B cell (primary cell): ENCODE results near the gene CCDC28B. TPM values are rescaled to one million over a fixed set of nuclear protein-coding genes. Genes with fewer than 3 reads are reported as not detected.

Experiments used
- ATAC-seq: fragments of 200-7000 bp; cut with Tn5 transposase; one replicate; pipeline ENCODE4 v1.10.0; 2021; ENCODE audit warnings: low read depth, mild to moderate bottlenecking, moderate number of reproducible peaks, moderate library complexity
- CTCF ChIA-PET: fragments of 350-600 bp; sonication (Branson Sonifier 250); formaldehyde crosslinking; loops from one replicate; lab custom pipeline; 2021; ENCODE audit warnings: antibody characterized with exemption, inconsistent platforms; lab: Charles Lee
- POLR2A ChIA-PET: fragments of 350-600 bp; sonication (Branson Sonifier 250); formaldehyde crosslinking; loops from one replicate; lab custom pipeline; 2021; ENCODE audit warnings: antibody characterized with exemption; lab: Charles Lee
- DNase-seq: peaks from one replicate; pipeline ENCODE4 v3.0.0; 2013
- H2AFZ ChIP-seq: 2 replicates; pipeline ENCODE4 v1.6.1; 2012; ENCODE audit warnings: mild to moderate bottlenecking, low read depth, low read length; ENCODE audit not compliant: insufficient read depth, poor library complexity, severe bottlenecking
- H3K27ac ChIP-seq, 2 donors: 1 replicate in 1 of 2; 2 replicates in 1 of 2; pipeline ENCODE4 v1.5.1; 2012 to 2013; ENCODE audit warnings: low read length in 2 of 2, mild to moderate bottlenecking in 2 of 2, moderate library complexity in 1 of 2
- H3K27me3 ChIP-seq, 4 experiments: fragments of 200-600 bp in 1 of 4; sonication (generic) in 1 of 4; replicated peaks in 1 of 4; 1 replicate in 2 of 4; 2 replicates in 2 of 4; pipeline versions ENCODE4 v1.6.1 to v1.7.0; 2013 to 2016; ENCODE audit warnings: low read length in 3 of 4, mild to moderate bottlenecking in 2 of 4, mixed read lengths in 1 of 4, moderate library complexity in 1 of 4; ENCODE audit not compliant: insufficient read depth in 4 of 4, control insufficient read depth in 3 of 4; ENCODE audit errors: control extremely low read depth in 1 of 4
- H3K36me3 ChIP-seq, 2 experiments: replicated peaks in 1 of 2; 1 replicate in 1 of 2; 2 replicates in 1 of 2; pipeline versions ENCODE4 v1.6.1 to v1.7.1; 2013; ENCODE audit warnings: low read length in 1 of 2; ENCODE audit not compliant: insufficient read depth in 2 of 2, control insufficient read depth in 1 of 2; ENCODE audit errors: control extremely low read depth in 1 of 2, extremely low read depth in 1 of 2
- H3K4me1 ChIP-seq, 2 donors: fragments of 200-600 bp in 1 of 2; sonication (generic) in 1 of 2; 1 replicate in 1 of 2; 2 replicates in 1 of 2; pipeline versions ENCODE4 v1.5.1 to v1.6.1; 2013 to 2017; ENCODE audit warnings: low read length in 2 of 2; ENCODE audit not compliant: control insufficient read depth in 2 of 2, insufficient read depth in 2 of 2
- H3K4me2 ChIP-seq: replicated peaks from 2 replicates; pipeline ENCODE3; 2012; ENCODE audit warnings: mild to moderate bottlenecking, low read depth, low read length; ENCODE audit not compliant: poor library complexity, severe bottlenecking
- H3K4me3 ChIP-seq, 5 experiments: fragments of 200-600 bp in 1 of 5; sonication (generic) in 1 of 5; 1 replicate in 3 of 5; 2 replicates in 2 of 5; pipeline versions ENCODE4 v1.5.1 to v1.7.0; 2011 to 2016; ENCODE audit warnings: low read length in 4 of 5, mild to moderate bottlenecking in 4 of 5, low read depth in 2 of 5, control low read depth in 1 of 5, moderate library complexity in 1 of 5; ENCODE audit not compliant: insufficient read depth in 1 of 5; ENCODE audit errors: control extremely low read depth in 1 of 5, extremely low read depth in 1 of 5
- H3K79me2 ChIP-seq: fragments of 200-600 bp; sonication (generic); one replicate; pipeline ENCODE4 v1.6.0; 2016; ENCODE audit warnings: low read length; ENCODE audit not compliant: control insufficient read depth, insufficient read depth
- H3K9ac ChIP-seq: fragments of 200-600 bp; sonication (generic); 2 replicates; pipeline ENCODE4 v1.6.1; 2017; ENCODE audit warnings: mild to moderate bottlenecking, low read length, moderate library complexity
- H3K9me3 ChIP-seq, 3 donors: one replicate each; pipeline versions ENCODE4 v1.6.1 to v1.7.1; 2013; ENCODE audit warnings: low read length in 2 of 3; ENCODE audit not compliant: control insufficient read depth in 2 of 3, insufficient read depth in 1 of 3; ENCODE audit errors: control extremely low read depth in 1 of 3
- H4K20me1 ChIP-seq: 2 replicates; pipeline ENCODE4 v1.6.0; 2012; ENCODE audit warnings: mild to moderate bottlenecking, low read length; ENCODE audit not compliant: insufficient read depth, control insufficient read depth, poor library complexity, severe bottlenecking
- H3K27ac Mint-ChIP-seq: one replicate; pipeline ENCODE4 v1.8.0; 2021; ENCODE audit warnings: mixed read lengths
- H3K27me3 Mint-ChIP-seq: one replicate; pipeline ENCODE4 v1.8.0; 2021; ENCODE audit warnings: mixed read lengths
- H3K4me1 Mint-ChIP-seq: one replicate; pipeline ENCODE4 v1.8.0; 2021; ENCODE audit warnings: mixed read lengths
- H3K4me3 Mint-ChIP-seq: one replicate; pipeline ENCODE4 v1.8.0; 2021; ENCODE audit warnings: mixed read lengths
- H3K9me3 Mint-ChIP-seq: one replicate; pipeline ENCODE4 v1.8.0; 2022; ENCODE audit warnings: mixed read lengths; ENCODE audit not compliant: insufficient read depth
- EZH2 ChIP-seq: IDR thresholded peaks from 2 replicates; pipeline ENCODE4 v1.6.1; 2012; ENCODE audit warnings: borderline replicate concordance, low read depth, mild to moderate bottlenecking, moderate library complexity, low read length; ENCODE audit not compliant: insufficient read depth, poor library complexity, severe bottlenecking
- WGBS: methylation state at CpG from one replicate; pipeline ENCODE4 v1.1.5; 2013; ENCODE audit warnings: missing lambda C conversion rate; ENCODE audit not compliant: insufficient coverage; 5-methylcytosine and 5-hydroxymethylcytosine counted together
- intact Hi-C: fragments of 100-400 bp; cut with micrococcal nuclease; formaldehyde crosslinking; loops from one replicate; pipeline ENCODE4 v1.10.0; 2022
- polyA plus RNA-seq: library from polyadenylated mRNA; depleted of rRNA; stranded (reverse); fragments of >200 nt; gene quantifications from 2 replicates; pipeline ENCODE4 v1.2.3, GENCODE V29; 2012
- total RNA-seq, 2 donors: library from RNA; stranded (reverse); fragments of 120-200 nt in 1 of 2; gene quantifications; 1 replicate in 1 of 2; 2 replicates in 1 of 2; pipeline versions ENCODE4 v1.2.3 to v1.2.4, GENCODE V29; 2013 to 2022
- TF ChIP-seq, protein P1 (sequence below): fragments of 200-600 bp; IDR thresholded peaks from one replicate; pipeline ENCODE4 v1.8.0; 2022; ENCODE audit warnings: antibody characterized with exemption, mild to moderate bottlenecking

CCDC28B gene
- total and polyA plus RNA-seq, 2 donors (not counting 1 experiment from before 2014, with no cell fraction given) = 7.8 to 8.0 TPM

DNA sequence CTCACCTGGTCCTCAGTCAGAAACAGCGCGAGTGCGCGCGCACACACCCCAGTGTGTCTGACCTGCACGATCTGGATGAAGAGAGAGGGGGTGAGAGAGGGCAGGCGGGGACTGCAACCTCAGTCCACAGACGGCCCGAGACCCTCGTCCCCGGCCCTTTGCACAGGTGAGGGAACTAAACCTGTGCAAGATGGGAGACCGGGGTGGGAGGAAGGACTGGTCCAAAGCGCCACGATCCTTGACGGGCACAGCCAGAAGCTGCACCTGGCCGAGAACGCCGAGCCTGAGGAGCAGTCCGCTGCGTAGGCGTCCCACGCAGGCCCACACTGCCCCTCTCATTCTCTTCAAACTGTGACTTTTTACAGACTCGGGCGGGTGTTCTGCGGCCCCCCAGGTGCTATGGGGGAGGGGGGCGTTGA, 4.6 kb downstream of the CCDC28B start:
- no peak overlapping the region for H3K27ac Mint-ChIP-seq
- Histone ChIP-seq H3K9ac (peak overlapping the region; percentile 65), H3K9me3 (peaks cover 0 to 4% (median 0%) of the 10 kb centered on the region in 3 donors), H4K20me1 (no peaks in the 10 kb centered on the region), H2AFZ (peak overlapping the region; percentile 76), H3K4me2 (peak overlapping the region; percentile 82), H3K27ac (peak overlapping the region in 1 of 2 donors; percentile 23), H3K4me1 (peaks cover 42 to 63% of the 10 kb centered on the region in 2 donors), H3K36me3 (no peaks in the 10 kb centered on the region), H3K4me3 (peak overlapping the region in 4 of 5 experiments; percentile 59 to 78 (median 62)), H3K27me3 (no peaks in the 10 kb centered on the region), H3K79me2 (no peaks in the 10 kb centered on the region)
- peaks cover 66% of the 10 kb centered on the region for H3K4me1 Mint-ChIP-seq
- no peak for TF ChIP-seq EZH2
- TF ChIP-seq, protein P1, sequence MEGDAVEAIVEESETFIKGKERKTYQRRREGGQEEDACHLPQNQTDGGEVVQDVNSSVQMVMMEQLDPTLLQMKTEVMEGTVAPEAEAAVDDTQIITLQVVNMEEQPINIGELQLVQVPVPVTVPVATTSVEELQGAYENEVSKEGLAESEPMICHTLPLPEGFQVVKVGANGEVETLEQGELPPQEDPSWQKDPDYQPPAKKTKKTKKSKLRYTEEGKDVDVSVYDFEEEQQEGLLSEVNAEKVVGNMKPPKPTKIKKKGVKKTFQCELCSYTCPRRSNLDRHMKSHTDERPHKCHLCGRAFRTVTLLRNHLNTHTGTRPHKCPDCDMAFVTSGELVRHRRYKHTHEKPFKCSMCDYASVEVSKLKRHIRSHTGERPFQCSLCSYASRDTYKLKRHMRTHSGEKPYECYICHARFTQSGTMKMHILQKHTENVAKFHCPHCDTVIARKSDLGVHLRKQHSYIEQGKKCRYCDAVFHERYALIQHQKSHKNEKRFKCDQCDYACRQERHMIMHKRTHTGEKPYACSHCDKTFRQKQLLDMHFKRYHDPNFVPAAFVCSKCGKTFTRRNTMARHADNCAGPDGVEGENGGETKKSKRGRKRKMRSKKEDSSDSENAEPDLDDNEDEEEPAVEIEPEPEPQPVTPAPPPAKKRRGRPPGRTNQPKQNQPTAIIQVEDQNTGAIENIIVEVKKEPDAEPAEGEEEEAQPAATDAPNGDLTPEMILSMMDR = no peak
- ChIA-PET CTCF (interaction anchor here (0.6 to 2.4 kb wide), 5 partner anchors 11 to 131 kb away, joined by 3 to 12 read pairs (median 4); partner anchors contain the start of gene MARCKSL1), POLR2A (interaction anchor here (1.0 to 1.2 kb wide), 3 partner anchors 10 to 155 kb away, joined by 3 to 5 read pairs (median 3); partner anchors contain the start of gene MARCKSL1)
- ATAC-seq (no peak), DNase-seq (no peak)
- intact Hi-C loops = loop anchor here (1.0 to 10.0 kb wide), 4 partner anchors 26 to 130 kb away; partner anchors contain the start of genes HDAC1, TMEM39B and TXLNA
- WGBS = 90% methylated on average over 17 of the region's 26 CpGs
- peak overlapping the region; percentile 88 for H3K4me3 Mint-ChIP-seq
- H3K9me3 Mint-ChIP-seq = no peaks in the 10 kb centered on the region
- H3K27me3 Mint-ChIP-seq = no peaks in the 10 kb centered on the region
